ENCODE data around the gene PDAP1. TPM values are rescaled to one million over a fixed set of nuclear protein-coding genes. Genes with fewer than 3 reads are reported as not detected.

The PDAP1 gene
- total and polyA plus RNA-seq, 12 donors = 43.6 to 187 (median 90.2) TPM

GRCh38 chr7:99451936-99452335 lies 43.5 kb upstream of the PDAP1 start:
- no peaks in the 10 kb centered on the region for H3K4me1 ChIP-seq (replicated peaks in 1 of 2)
- intact Hi-C loops (cut with DNase I) = no loop called here
- peaks cover 0 to 85% of the 10 kb centered on the region in 2 donors for H3K36me3 ChIP-seq (replicated peaks in 1 of 2)
- no peak overlapping the region for H3K4me3 ChIP-seq
- no peak for TF ChIP-seq POLR2A (IDR thresholded peaks at IDR 0.05)
- H3K9me3 ChIP-seq (replicated peaks in 1 of 3) = no peaks in the 10 kb centered on the region
- WGBS, 4 donors = 86 to 100% (median 88%) methylated on average over 1 to 8 of the region's 8 CpGs
- DNase-seq = no peak
- no peak overlapping the region for H3K27ac ChIP-seq
- no peaks in the 10 kb centered on the region for H3K27me3 ChIP-seq

- H3K4me1 ChIP-seq (replicated peaks in 1 of 2) = no peaks in the 10 kb centered on the region
- no peak overlapping the region for H3K27ac ChIP-seq
- WGBS, 4 donors = 92 to 96% (median 94%) methylated on average over 5 of the region's 5 CpGs
- TF ChIP-seq POLR2A (IDR thresholded peaks at IDR 0.05) (no peak), CTCF (IDR thresholded peaks at IDR 0.05) (no peak)
- no peak overlapping the region for H3K4me3 ChIP-seq
- no peaks in the 10 kb centered on the region for H3K9me3 ChIP-seq (replicated peaks in 1 of 3)
- intact Hi-C loops (cut with DNase I) = no loop called here
- no peaks in the 10 kb centered on the region for H3K27me3 ChIP-seq
- H3K36me3 ChIP-seq (replicated peaks in 1 of 2) = peaks cover 0 to 81% of the 10 kb centered on the region in 2 donors
- DNase-seq = no peak
Observed at GRCh38 chr7:99449326-99449725, 40.9 kb upstream of the PDAP1 start.

- Histone ChIP-seq H3K27ac (no peak overlapping the region), H3K4me1 (replicated peaks in 1 of 2) (no peaks in the 10 kb centered on the region), H3K9me3 (replicated peaks in 1 of 3) (no peaks in the 10 kb centered on the region), H3K4me3 (no peak overlapping the region), H3K36me3 (replicated peaks in 1 of 2) (peaks cover 0 to 76% of the 10 kb centered on the region in 2 donors), H3K27me3 (no peaks in the 10 kb centered on the region)
- TF ChIP-seq POLR2A (IDR thresholded peaks at IDR 0.05) = no peak
- TF ChIP-seq CTCF (IDR thresholded peaks at IDR 0.05) = no peak
- 87 to 98% (median 92%) methylated on average over 9 to 10 of the region's 10 CpGs for WGBS, 4 donors
- no peak for DNase-seq
- intact Hi-C loops (cut with DNase I) = no loop called here
Observed at GRCh38 chr7:99448855-99449254, 40.5 kb upstream of the PDAP1 start.

DNA sequence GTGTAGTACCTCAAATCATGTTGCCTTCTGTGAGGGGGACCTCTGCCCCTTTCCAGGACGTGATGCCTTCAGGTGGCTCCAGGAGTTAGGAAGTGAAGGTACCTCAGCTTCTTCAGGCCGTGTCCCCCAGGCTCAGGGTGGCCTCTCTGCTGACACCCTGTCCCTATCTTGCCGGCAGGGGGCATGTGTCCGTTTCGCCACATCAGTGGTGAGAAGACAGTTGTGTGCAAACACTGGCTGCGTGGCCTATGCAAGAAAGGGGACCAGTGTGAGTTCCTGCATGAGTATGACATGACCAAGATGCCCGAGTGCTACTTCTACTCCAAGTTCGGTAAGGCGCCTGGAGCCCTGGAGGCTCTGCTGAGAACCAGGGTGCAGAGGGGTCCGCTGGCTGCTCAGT lies 39.5 kb upstream of the PDAP1 start:
- intact Hi-C loops (cut with DNase I) = no loop called here
- DNase-seq = no peak
- Histone ChIP-seq H3K27ac (no peak overlapping the region), H3K4me1 (replicated peaks in 1 of 2) (no peaks in the 10 kb centered on the region), H3K4me3 (no peak overlapping the region), H3K27me3 (no peaks in the 10 kb centered on the region), H3K9me3 (replicated peaks in 1 of 3) (no peaks in the 10 kb centered on the region), H3K36me3 (replicated peaks in 1 of 2) (peaks cover 0 to 68% of the 10 kb centered on the region in 2 donors)
- 87 to 90% (median 88%) methylated on average over 5 to 10 of the region's 10 CpGs for WGBS, 4 donors
- TF ChIP-seq CTCF (IDR thresholded peaks at IDR 0.05) (peak in 1 of 6 experiments; percentile 15), POLR2A (IDR thresholded peaks at IDR 0.05) (no peak)

- Histone ChIP-seq H3K27me3 (no peaks in the 10 kb centered on the region), H3K27ac (no peak overlapping the region), H3K9me3 (replicated peaks in 1 of 3) (no peaks in the 10 kb centered on the region), H3K4me3 (no peak overlapping the region), H3K4me1 (replicated peaks in 1 of 2) (no peaks in the 10 kb centered on the region), H3K36me3 (replicated peaks in 1 of 2) (peaks cover 0 to 54% of the 10 kb centered on the region in 2 donors)
- TF ChIP-seq CTCF (IDR thresholded peaks at IDR 0.05) = no peak
- no peak for TF ChIP-seq POLR2A (IDR thresholded peaks at IDR 0.05)
- DNase-seq = no peak
- intact Hi-C loops (cut with DNase I) = no loop called here
- WGBS, 4 donors = 88 to 93% (median 91%) methylated on average over 4 of the region's 4 CpGs
Observed at GRCh38 chr7:99446096-99446495, 37.7 kb upstream of the PDAP1 start.
